ENCODE measurements around the gene FHIP2A. TPM values are rescaled to one million over a fixed set of nuclear protein-coding genes. Genes with fewer than 3 reads are reported as not detected.
"Not testable (repeated sequence)": the region's sequence is repeated elsewhere in the genome, so short reads cannot be mapped to it uniquely, and the experiment has no call there.

FHIP2A gene
- polyA plus RNA-seq, 1 donor (not counting 4 experiments of a cell fraction or from before 2014, with no cell fraction given) = 14.9 TPM

- no peak overlapping the region for H3K9ac ChIP-seq (ENCODE audit: control insufficient read depth, extremely low read depth, insufficient read depth, low read length)
- H3K27ac ChIP-seq (ENCODE audit: control insufficient read depth, insufficient read depth, low read length) = no peak overlapping the region
- H3K4me3 ChIP-seq (ENCODE audit: control insufficient read depth in 2 of 3, extremely low read depth in 1 of 3, insufficient read depth in 2 of 3, low read depth in 1 of 3, low read length in 3 of 3) = no peak overlapping the region
- no peak overlapping the region for H3K4me2 ChIP-seq (ENCODE audit: control insufficient read depth, extremely low read depth, insufficient read depth, low read depth, low read length)
- no peak for DNase-seq (ENCODE audit: low read depth, low spot score)
- no peaks in the 10 kb centered on the region for H3K9me3 ChIP-seq (ENCODE audit: control insufficient read depth, low read depth, low read length)
- H4K20me1 ChIP-seq (ENCODE audit: control insufficient read depth, extremely low read depth, insufficient read depth, low read length) = no peaks in the 10 kb centered on the region
- no peaks in the 10 kb centered on the region for H3K36me3 ChIP-seq (ENCODE audit: control insufficient read depth in 2 of 2, extremely low read depth in 1 of 2, insufficient read depth in 2 of 2, low read length in 2 of 2)
- no peak overlapping the region for H2AFZ ChIP-seq (ENCODE audit: control insufficient read depth, low read length)
- TF ChIP-seq, protein P1, sequence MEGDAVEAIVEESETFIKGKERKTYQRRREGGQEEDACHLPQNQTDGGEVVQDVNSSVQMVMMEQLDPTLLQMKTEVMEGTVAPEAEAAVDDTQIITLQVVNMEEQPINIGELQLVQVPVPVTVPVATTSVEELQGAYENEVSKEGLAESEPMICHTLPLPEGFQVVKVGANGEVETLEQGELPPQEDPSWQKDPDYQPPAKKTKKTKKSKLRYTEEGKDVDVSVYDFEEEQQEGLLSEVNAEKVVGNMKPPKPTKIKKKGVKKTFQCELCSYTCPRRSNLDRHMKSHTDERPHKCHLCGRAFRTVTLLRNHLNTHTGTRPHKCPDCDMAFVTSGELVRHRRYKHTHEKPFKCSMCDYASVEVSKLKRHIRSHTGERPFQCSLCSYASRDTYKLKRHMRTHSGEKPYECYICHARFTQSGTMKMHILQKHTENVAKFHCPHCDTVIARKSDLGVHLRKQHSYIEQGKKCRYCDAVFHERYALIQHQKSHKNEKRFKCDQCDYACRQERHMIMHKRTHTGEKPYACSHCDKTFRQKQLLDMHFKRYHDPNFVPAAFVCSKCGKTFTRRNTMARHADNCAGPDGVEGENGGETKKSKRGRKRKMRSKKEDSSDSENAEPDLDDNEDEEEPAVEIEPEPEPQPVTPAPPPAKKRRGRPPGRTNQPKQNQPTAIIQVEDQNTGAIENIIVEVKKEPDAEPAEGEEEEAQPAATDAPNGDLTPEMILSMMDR (optimal IDR thresholded peaks at IDR 0.05 in 1 of 3, IDR thresholded peaks at IDR 0.05 in 1 of 3, conservative IDR thresholded peaks at IDR 0.05 in 1 of 3; ENCODE audit: extremely low read depth in 1 of 3, insufficient read depth in 2 of 3, low read length in 3 of 3) = no peak
- no peak for TF ChIP-seq EZH2 (IDR thresholded peaks at IDR 0.05; ENCODE audit: low read length)
- no peaks in the 10 kb centered on the region for H3K27me3 ChIP-seq (ENCODE audit: control insufficient read depth, extremely low read depth, insufficient read depth, low read length)
- H3K79me2 ChIP-seq (ENCODE audit: control insufficient read depth, insufficient read depth, low read length) = no peaks in the 10 kb centered on the region
- no peaks in the 10 kb centered on the region for H3K9me1 ChIP-seq (ENCODE audit: control insufficient read depth, extremely low read depth, insufficient read depth, low read length)
- dilution Hi-C loops (cut with MboI; ENCODE audit: extremely low pct_ligation_motif_present, low sequenced_read_pairs) = no loop called here
- H3K4me1 ChIP-seq (ENCODE audit: control insufficient read depth, extremely low read depth, insufficient read depth, low read length) = no peaks in the 10 kb centered on the region
- no peak for FAIRE-seq
These were observed 48.4 kb upstream of the FHIP2A start for GRCh38 chr10:114773197-114773532.

DNA sequence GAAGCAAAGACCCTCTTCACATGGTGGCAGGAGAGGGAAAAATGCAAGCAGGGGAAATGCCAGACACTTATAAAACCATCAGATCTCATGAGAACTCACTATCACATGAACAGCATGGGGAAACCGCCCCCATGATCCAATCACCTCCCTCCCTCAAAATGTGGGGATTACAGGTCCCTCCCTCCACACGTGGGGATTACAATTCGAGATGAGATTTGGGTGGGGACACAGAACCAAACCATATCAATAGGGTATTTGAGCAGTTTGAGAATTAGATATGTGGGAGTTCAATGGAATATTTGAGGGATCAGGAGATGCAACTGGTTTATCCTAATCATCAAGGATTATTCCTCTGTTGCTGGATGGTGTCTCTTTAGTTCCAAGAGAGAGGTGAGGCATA lies 46.5 kb upstream of the FHIP2A start:
- dilution Hi-C loops (cut with MboI; ENCODE audit: extremely low pct_ligation_motif_present, low sequenced_read_pairs); H2AFZ ChIP-seq (ENCODE audit: control insufficient read depth, low read length); H3K4me3 ChIP-seq (ENCODE audit: control insufficient read depth in 2 of 3, extremely low read depth in 1 of 3, insufficient read depth in 2 of 3, low read depth in 1 of 3, low read length in 3 of 3); DNase-seq (ENCODE audit: low read depth, low spot score); H4K20me1 ChIP-seq (ENCODE audit: control insufficient read depth, extremely low read depth, insufficient read depth, low read length); H3K27me3 ChIP-seq (ENCODE audit: control insufficient read depth, extremely low read depth, insufficient read depth, low read length); H3K27ac ChIP-seq (ENCODE audit: control insufficient read depth, insufficient read depth, low read length); FAIRE-seq; H3K36me3 ChIP-seq (ENCODE audit: control insufficient read depth in 2 of 2, extremely low read depth in 1 of 2, insufficient read depth in 2 of 2, low read length in 2 of 2); H3K4me2 ChIP-seq (ENCODE audit: control insufficient read depth, extremely low read depth, insufficient read depth, low read depth, low read length); H3K9me1 ChIP-seq (ENCODE audit: control insufficient read depth, extremely low read depth, insufficient read depth, low read length); H3K9me3 ChIP-seq (ENCODE audit: control insufficient read depth, low read depth, low read length); H3K9ac ChIP-seq (ENCODE audit: control insufficient read depth, extremely low read depth, insufficient read depth, low read length); H3K79me2 ChIP-seq (ENCODE audit: control insufficient read depth, insufficient read depth, low read length): not testable (repeated sequence)
- H3K4me1 ChIP-seq (ENCODE audit: control insufficient read depth, extremely low read depth, insufficient read depth, low read length) = peaks cover 14% of the 10 kb centered on the region

- Histone ChIP-seq H3K4me1 (ENCODE audit: control insufficient read depth, extremely low read depth, insufficient read depth, low read length) (peaks cover 24% of the 10 kb centered on the region), H3K36me3 (ENCODE audit: control insufficient read depth in 2 of 2, extremely low read depth in 1 of 2, insufficient read depth in 2 of 2, low read length in 2 of 2) (no peaks in the 10 kb centered on the region), H3K4me3 (ENCODE audit: control insufficient read depth in 2 of 3, extremely low read depth in 1 of 3, insufficient read depth in 2 of 3, low read depth in 1 of 3, low read length in 3 of 3) (no peak overlapping the region), H3K27me3 (ENCODE audit: control insufficient read depth, extremely low read depth, insufficient read depth, low read length) (no peaks in the 10 kb centered on the region), H2AFZ (ENCODE audit: control insufficient read depth, low read length) (no peak overlapping the region), H3K9me3 (ENCODE audit: control insufficient read depth, low read depth, low read length) (no peaks in the 10 kb centered on the region), H3K79me2 (ENCODE audit: control insufficient read depth, insufficient read depth, low read length) (no peaks in the 10 kb centered on the region), H3K9me1 (ENCODE audit: control insufficient read depth, extremely low read depth, insufficient read depth, low read length) (no peaks in the 10 kb centered on the region), H3K27ac (ENCODE audit: control insufficient read depth, insufficient read depth, low read length) (no peak overlapping the region), H4K20me1 (ENCODE audit: control insufficient read depth, extremely low read depth, insufficient read depth, low read length) (no peaks in the 10 kb centered on the region), H3K4me2 (ENCODE audit: control insufficient read depth, extremely low read depth, insufficient read depth, low read depth, low read length) (no peak overlapping the region), H3K9ac (ENCODE audit: control insufficient read depth, extremely low read depth, insufficient read depth, low read length) (no peak overlapping the region)
- no peak for DNase-seq (ENCODE audit: low read depth, low spot score)
- TF ChIP-seq EZH2 (IDR thresholded peaks at IDR 0.05; ENCODE audit: low read length) = no peak
- TF ChIP-seq, protein P1 (optimal IDR thresholded peaks at IDR 0.05 in 1 of 3, IDR thresholded peaks at IDR 0.05 in 1 of 3, conservative IDR thresholded peaks at IDR 0.05 in 1 of 3; ENCODE audit: extremely low read depth in 1 of 3, insufficient read depth in 2 of 3, low read length in 3 of 3) = no peak
- dilution Hi-C loops (cut with MboI; ENCODE audit: extremely low pct_ligation_motif_present, low sequenced_read_pairs) = no loop called here
- no peak for FAIRE-seq
These were observed 44.2 kb upstream of the FHIP2A start for GRCh38 chr10:114777415-114777814.
